Anterior cingulate cortex (tissue), 58 donors: ENCODE data around the gene DST.

ENCODE experiments used
- DNase-seq, 58 donors: peaks; one replicate each; lab custom pipeline; 2025; lab: John Stamatoyannopoulos, UW

DST gene

DNA sequence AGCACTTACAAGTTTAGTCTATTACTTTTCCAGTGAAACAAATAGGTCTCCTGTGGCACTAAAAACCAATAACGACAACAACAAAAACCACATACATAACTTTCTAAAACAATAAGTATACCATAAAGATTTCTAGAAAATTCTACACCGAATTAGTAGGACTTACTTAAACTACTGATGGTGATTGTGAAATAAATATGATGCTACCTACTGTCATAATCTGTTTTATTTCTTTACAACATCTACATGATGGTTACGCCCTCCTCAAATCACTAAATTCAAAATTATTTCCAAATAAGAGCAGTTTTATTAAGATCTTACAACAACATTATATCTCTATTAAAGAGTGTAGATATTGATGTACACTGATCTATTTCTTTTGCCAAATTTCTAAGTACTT, 147.0 kb downstream of the DST start:
- no peak for DNase-seq

DNA sequence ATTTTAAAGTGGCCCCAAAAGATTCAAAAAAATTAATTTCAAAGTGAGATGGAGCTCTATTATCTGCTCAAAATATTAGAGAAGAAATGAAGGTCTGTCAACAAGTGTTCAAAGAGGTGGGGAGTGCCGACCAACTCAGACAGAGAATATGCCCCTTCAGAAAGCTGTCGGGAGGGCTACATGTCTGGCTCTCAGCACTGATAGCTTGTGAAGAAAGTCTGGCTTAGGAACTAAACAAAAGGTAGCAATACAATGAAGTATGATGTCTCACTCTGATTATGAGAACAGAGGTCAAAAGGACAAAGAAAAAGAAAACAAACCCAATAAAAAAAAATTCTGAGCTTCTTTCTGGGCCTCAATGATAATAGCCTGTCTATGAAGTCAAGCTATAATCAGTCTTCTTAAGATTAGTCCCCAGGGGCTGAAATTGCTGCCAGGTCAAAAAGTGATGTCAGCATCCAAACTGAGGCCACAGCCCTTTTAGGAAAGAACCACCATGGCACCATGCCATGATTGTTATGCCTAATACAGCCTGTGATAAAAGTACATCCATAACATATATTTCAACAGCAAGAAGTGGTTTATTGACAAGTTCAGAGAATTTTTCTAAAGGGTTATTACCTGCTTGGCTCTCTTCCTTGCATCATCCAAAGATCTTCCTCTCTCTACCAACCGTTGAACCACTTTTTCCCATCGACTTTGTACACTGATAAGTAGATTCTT, 150.9 kb downstream of the DST start:
- peak in 1 of 58 donors; percentile 33 for DNase-seq

DNA sequence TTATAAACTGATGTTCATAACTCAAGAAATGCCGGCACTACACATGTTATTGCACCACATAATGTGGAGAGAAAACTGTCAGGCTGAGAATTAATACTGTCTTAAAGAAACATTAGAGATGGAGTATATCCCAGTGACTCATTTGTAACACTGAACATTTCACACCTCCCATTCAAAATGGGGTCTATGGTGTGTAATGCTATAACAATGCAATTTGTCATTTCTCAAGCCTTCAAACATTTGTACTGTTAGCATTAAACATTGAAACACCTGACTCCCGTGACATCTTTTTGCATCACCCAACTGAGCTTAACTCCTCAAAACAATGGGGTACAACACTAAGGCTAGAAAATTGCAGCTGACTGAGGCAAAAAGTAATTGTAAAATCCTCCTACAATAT, 151.7 kb downstream of the DST start:
- DNase-seq, result no peak

DNA sequence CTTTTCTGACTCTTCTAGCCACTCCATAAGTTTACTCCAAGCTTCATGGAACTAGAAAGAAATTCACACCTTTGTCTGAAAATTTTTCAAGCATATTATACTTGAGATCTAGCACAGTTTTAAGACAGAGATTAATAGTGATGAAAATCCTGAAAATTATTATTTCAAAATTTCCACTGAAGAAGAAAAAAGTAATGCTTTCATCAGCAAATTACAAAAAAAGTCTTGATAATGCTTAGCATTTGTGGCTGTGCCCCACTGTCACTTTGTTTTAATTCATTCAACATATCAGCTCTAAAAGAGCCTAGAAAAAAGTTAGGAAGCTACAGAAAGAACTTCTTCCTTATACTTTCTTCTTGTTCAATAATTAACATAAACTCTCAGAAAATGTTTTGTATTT, 153.1 kb downstream of the DST start:
- no peak for DNase-seq

DNA sequence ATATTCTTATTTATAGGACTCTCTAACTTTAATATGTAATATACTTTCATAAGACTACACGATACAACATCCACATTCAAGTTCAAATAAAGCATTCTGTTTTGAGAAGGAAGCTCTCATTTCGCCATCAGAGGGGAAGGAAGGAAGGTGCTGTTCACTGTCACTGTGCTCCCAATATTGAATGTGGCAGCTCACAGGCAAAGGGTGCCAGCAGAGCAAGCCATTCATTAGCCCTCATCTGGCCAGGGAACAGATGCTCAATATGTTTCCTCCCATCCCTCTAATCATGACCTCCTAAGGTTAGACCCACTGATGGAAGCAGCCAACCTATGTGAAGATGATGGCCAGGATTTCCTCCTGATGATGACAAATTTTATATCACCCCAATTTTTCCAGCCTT, 154.4 kb downstream of the DST start:
- no peak for DNase-seq

DNA sequence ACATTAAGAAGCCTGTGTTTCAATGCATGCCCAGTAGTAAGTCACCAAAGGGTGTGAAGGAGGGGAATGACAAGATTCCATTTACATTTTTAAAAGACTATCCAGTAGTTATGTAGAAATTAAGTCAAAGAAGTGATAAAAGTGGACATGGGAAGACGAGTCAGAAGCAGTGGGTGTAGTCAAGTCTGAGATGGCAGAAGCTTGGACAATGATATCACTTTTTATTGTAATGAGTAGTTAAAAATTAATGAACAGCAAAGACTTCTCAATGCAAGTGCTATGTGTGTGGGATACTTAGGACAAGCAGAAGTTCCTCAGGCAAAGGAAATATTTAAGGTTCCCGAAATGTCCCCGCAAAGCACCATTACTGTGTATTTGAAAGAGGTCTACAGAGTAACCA, 156.0 kb downstream of the DST start:
- no peak for DNase-seq

DNA sequence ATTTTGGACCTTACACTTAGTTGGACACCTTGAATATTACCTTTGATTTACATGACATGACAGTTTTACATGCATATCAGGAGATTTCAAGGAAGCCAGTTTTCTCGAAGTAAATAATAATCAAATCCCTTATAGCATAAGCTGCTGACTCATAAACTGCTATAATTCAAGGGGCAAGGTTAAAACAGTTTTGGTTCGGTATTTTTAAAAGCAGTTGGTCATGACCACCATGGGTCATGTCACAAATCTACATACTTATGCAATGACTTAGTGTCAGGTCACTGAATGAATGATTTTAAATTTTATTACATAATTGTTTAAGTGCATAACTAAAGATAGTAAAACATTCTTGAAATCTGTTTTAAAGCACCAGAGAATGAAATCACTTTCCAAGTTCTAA, 158.0 kb downstream of the DST start:
- DNase-seq, result no peak

DNA sequence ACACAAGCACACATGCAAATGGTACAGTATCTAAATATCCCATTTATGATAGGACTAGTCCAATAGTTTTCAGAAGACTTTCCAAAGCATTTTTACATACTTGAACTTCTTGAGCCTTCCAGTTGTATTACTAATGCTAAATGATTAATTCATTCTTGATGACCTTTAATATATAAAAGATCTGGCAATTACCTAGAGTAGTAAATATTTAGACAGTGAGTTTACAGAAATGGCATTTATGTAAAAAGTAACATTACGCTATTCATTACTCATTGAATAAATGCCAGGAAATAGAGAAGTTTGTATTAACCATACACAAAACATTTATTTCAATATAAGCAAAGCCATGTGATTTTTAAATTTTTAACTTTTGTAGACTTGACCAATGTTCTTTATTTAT, 158.8 kb downstream of the DST start:
- no peak for DNase-seq

DNA sequence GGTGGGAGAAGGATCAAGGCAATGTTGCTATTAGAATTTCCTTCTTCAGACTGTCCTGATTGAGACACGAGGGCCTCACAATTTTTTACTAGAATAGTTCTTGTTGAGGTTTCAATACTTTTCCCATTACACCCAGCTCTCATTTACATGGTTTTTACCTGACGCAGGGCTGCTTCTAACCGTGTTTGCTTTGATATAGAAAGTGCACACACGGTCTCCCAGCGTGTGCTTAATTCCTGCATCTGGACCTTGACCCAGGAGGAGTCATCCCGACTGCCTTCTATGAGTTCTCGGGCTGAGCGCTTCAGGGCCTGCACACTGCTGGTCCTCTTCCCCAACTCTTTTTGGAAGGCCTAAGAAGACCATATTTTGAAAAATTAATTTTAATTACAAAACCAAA, 160.2 kb downstream of the DST start:
- DNase-seq, result no peak

DNA sequence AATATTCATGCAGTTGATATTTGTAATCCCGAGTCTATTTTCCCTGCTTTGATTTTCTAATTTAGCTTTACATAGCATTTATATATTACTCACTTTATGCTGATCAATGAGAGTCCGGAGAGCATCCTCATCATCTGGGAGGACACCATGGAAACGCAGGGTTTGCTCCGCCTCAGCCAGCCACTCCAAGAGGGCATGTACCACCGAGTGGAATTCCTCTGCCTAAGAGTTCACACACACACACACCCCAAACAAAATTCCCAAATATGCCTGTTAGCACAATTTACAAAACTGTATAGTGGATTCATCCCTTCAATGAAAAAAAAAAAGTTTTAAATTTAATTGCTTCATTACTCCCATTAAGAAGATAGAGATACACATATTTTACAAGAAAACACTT, 160.7 kb downstream of the DST start:
- no peak for DNase-seq

DNA sequence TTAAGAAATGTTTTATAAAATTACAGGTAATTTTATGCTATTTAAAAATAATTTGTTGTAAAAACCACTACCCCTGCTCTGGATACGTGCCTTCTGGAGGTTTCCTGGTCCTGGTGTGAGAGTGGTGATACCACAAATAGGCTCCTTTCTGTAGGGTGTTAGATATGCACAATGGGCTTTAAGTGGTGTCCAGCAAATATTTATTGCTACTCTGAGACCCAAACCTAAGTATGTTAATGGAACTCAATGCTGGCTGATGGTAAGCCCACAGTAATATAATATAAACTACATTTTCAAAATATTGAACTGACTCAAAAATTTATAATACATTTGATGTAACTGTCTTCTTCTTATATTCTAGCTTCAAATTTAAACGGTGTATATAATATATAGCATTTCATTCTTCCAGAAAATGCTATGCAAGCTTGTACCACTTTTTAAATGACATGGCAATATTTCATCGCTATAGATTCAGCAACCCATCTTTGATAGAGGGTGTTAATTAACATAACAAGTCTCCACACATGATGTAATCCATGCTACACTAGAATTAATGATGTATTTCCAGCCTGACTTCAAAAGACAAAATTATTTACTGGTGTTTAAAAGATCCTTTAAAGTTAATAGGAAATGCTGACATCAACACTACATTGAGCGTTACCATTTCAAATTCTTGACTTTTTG, 161.9 kb downstream of the DST start:
- no peak for DNase-seq

DNA sequence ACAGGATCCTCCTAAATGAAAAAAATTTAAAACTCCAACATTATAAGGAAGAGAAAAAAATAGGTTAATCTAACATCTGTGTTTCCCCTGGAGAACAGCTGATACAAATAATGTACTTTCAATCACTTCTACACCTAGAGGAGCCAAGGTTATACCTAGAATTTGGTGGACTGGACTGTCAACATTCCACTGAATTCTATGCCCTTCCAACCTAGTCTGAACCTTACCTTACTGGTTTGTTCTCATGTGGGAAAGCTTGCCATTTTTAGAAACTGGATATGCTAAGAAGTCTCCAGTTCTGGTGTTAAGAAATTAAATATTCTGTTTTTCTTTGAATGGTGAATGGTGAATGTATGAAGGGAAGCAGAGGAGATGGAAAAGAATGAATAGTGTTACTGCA, 162.4 kb downstream of the DST start:
- DNase-seq, result no peak

DNA sequence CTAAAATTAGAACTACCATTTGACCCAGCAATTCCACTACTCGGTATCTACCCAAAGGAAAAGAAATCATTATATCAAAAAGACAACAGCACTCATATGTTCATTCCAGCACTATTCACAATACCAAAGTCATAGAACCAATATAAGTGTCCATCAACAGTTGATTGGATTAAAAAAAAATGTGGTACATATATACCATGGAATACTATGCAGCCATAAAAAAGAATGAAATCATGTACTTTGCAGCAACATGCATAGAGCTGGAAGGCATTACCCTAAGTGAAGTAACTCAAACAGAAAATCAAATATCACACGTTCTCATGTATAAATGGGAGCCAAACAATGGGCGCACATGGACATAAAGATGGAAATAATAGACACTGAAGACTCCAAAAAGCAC, 163.3 kb downstream of the DST start:
- DNase-seq, result no peak

DNA sequence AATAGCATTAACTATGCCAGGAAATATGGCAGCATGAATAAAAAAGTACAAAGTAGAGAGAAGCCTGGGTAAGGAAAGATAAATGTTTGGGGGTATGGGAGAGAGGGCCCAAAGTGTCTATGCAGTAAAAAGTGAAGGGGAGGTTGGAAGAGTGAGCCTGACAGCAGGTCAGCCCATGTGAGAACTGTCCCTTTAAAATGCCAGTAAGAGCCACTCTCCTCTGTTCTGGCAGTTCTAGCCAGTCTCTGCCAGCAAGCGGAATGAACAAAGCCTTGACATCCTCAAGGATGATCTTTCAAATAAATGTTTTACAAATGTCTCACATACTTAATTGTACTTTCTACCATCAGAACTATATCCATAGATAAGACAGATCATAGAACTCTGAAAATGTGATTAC, 164.5 kb downstream of the DST start:
- no peak for DNase-seq

DNA sequence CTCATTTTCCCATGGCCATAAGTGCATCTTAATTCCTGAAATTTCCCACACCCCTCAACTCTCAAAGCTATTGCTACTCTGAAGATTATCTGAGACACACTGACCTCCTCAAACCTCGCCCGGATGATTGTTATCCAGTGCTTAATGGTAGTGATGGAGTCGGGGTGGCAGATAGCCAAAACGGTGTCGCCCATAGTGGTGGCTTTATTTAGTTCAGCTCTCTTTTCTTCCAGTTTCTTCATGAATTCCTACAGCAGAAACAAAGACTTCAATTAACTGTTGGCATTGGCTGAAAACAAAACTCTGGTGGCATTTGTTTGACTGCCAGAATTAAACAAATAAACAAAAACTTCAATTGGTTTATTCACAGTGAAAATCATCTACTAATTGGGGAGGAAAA, 165.4 kb downstream of the DST start:
- peak in 32 of 58 donors; percentile 1 to 74 (median 17) for DNase-seq

DNA sequence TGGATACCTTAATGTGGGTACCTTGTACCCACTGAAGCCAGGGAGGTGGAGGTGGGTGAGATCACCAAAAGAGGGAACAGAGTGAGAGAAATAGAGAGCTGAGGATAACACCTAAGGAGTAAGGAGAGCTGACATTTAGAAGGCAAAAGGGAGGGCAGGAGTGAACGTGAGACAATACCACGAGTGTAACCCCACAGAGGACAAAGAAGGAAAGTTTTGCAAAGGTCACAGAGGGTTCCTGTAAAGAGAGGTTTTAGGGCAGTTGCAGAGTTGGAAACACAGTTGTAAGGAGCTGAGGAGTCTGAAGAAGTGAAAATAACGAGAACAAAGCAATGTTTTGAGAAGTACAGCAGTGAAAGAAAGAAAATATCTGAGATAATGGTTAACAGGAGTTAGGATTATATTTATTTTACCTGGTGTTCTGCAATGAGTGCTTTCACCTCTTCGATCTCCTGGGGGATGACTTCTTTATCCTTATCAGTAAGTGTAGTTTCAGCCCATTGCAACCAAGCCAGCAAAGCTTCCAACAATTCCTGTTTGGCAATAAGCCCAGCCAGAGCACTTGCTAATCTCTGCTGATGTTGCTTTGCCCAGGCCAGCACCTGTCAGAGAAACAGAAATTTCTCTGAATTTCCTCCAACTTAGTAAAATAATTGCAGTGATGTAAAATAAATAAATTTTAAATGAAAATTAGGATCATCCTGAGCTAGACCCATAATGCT, 166.8 kb downstream of the DST start:
- peak in 3 of 58 donors; percentile 1 to 9 (median 4) for DNase-seq

DNA sequence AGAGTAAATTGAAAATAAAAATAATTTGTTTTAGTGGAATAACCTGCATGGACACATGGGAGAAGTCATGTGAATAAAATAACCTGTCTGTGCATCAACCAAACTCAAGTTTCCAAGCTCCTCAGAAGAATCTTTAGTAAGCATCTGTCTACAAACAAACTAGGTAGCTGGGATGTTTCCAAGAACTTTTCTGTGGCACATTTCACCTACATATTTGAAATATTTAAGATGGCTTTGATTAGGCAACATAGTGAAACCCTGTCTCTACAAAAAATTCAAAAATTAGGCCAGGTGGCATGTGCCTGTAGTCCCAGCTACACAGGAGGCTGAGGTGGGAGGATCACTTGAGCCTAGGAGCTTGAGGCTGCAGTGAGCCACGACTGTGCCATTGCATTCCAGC, 168.2 kb downstream of the DST start:
- DNase-seq, result no peak

DNA sequence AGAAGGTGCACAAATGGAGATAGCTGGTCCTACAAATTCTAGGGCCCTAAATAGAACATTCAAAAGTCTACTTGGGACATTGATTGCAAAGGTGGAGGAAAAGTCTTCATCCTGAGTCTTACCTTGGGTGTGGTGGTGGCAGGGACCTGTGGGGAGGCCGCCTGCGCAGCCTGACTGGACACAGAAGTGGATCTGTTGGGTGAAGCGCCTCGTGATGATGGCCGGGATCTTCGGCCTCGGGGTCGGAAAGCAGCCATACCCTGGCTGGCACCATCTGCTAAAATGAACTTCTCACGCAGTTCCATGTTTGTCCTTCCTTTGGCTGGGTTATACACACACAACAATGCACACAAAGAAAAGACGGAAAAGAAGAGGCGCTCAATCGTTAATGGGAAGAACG, 179.2 kb downstream of the DST start:
- no peak for DNase-seq

DNA sequence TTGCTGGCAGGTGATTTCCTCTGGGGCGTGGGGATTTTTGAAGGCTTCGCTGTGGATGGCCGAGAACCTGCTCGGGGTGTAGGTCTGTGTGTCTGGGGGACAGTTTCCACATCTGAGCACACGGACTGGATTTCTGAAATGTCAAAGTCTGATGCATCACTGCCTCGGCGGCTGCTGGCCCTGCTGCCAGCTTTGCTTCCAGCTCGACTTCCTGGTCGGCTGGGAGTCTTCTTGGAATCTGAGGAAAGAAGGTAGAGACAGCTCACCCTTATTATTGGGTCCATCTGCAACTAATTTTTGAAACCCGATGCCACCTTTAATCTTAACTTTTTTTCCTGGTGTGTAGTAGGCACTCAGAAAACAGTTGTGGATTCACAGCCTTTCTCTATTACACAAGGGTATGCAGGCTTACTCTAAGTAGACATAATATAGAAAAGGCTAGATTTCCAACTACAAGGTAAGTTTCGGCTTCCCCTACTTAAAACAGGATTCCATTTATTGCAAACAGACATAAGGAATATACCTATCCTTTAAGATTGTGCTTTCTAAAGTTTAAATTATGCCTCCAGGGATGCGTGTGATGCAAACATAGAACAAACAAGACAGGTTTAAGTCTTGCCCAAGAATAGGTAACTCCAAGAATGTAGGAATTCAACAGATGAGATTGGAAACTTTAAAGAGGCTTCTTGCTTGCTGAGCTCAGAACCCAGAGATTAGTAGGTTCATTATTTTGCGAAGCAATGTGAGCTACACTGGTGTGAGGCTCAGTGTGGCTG, 183.5 kb downstream of the DST start:
- no peak for DNase-seq

DNA sequence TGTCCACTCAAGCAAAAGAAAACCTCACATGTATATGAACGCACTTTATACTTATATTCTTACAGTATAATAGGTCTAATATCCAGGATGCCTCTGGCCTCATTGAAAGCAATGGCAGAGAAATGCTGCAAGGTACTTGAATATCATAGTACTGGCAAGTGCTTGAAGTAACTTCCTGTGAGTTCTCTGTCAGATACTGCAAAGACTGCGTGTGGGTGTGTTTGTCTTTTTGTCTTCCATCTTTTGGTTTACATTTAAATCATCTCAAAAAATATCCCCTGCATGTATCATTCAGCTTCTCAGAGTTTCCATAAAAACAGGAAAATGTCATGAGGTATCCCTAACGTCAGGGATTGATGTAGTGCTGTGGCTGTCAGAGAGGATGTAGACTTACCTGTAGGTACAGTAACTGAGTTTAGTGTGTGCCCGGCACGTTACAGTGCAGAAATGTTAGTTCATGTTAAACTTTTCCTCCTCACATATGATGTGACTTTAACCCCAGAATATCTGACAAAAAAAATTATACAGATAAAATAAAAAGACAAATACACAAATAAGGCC, 184.3 kb downstream of the DST start:
- no peak for DNase-seq

DNA sequence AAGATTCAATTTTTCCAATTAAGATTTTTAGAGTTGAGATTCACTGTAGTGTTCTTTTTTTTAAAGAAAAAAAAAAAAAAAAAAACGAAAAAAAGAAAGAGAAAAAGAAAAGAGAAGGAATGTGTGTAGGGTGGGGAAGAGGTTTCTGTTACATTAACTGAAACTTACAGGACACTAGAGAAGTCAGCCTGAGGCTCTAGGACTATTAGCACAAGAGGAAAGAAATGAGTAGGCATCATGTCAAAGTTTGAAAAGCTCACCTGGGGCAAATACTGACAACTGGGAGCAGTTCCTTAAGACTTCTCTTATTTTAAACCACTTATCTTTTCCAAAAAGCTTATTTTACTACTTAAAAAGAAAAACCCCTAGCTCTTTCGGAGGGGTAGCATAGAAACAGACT, 185.9 kb downstream of the DST start:
- DNase-seq, result no peak
